Left lung (tissue), 10 donors: ENCODE data around the gene THBD. TPM values are rescaled to one million over a fixed set of nuclear protein-coding genes. Genes with fewer than 3 reads are reported as not detected.
A peak's percentile ranks its signal among the peaks of the same experiment; 100 is the strongest.

Experiments used
- ATAC-seq: fragments of 200-7000 bp; cut with Tn5 transposase; one replicate; pipeline ENCODE4 v1.9.1; 2020; ENCODE audit warnings: moderate library complexity
- DNase-seq, 4 donors: peaks; one replicate each; pipeline ENCODE4 v3.0.0-alpha.2; 2013 to 2020
- H3K27ac ChIP-seq, 2 donors: fragments of 200-600 bp; sonication (generic) in 1 of 2; one replicate each; pipeline versions ENCODE4 v1.5.0 to v1.8.0; 2020 to 2021
- H3K27me3 ChIP-seq, 2 donors: fragments of 200-600 bp; sonication (generic) in 1 of 2; one replicate each; pipeline versions ENCODE4 v1.5.0 to v1.8.0; 2020 to 2021
- H3K36me3 ChIP-seq, 2 donors: fragments of 200-600 bp; sonication (generic) in 1 of 2; one replicate each; pipeline versions ENCODE4 v1.5.0 to v1.8.0; 2020 to 2021
- H3K4me1 ChIP-seq, 2 donors: fragments of 200-600 bp; one replicate each; pipeline ENCODE4 v1.8.0; 2021
- H3K4me3 ChIP-seq, 2 donors: fragments of 200-600 bp; sonication (generic) in 1 of 2; one replicate each; pipeline versions ENCODE4 v1.5.0 to v1.8.0; 2020 to 2021; ENCODE audit warnings: mild to moderate bottlenecking in 1 of 2
- H3K9me3 ChIP-seq, 2 donors: fragments of 200-600 bp; sonication (generic) in 1 of 2; one replicate each; pipeline versions ENCODE4 v1.5.0 to v1.8.0; 2020 to 2021
- CTCF ChIP-seq, 2 donors: fragments of 200-600 bp; sonication (generic) in 1 of 2; IDR thresholded peaks; one replicate each; pipeline versions ENCODE4 v1.5.0 to v1.8.0; 2021; ENCODE audit warnings: antibody characterized with exemption in 2 of 2
- intact Hi-C, 2 donors: fragments of 100-400 bp; cut with DNase I; formaldehyde crosslinking; loops; one replicate each; pipeline versions ENCODE4 v1.11.2 to v1.14.2; 2022
- polyA plus RNA-seq, 6 donors: library from polyadenylated mRNA; unstranded; fragments of 120-200 nt; gene quantifications; one replicate each; pipeline ENCODE4 v1.2.1, GENCODE V29; 2013; ENCODE audit not compliant: insufficient read length in 6 of 6
- total RNA-seq, 2 donors: library from RNA; stranded (reverse); fragmentation: NEBNext Ultra II Directional; extraction: Animal tissue kit (Norgen Biotek cat#: 25700); gene quantifications; one replicate each; pipeline ENCODE4 v1.2.1, GENCODE V29; 2021
- donor health status: DM: no; HTN: yes; CAD: no.
- donor health status: DM: no; HTN: no; CAD: no.

Gene THBD
- total and polyA plus RNA-seq, 8 donors: 27.3 to 77.4 (median 47.2) TPM

GRCh38 chr20:23039136-23039875 lies 10.2 kb downstream of the THBD start:
- intact Hi-C loops: no loop called here
- TF ChIP-seq CTCF (IDR thresholded peaks at IDR 0.05): no peak
- no peak for ATAC-seq

DNA sequence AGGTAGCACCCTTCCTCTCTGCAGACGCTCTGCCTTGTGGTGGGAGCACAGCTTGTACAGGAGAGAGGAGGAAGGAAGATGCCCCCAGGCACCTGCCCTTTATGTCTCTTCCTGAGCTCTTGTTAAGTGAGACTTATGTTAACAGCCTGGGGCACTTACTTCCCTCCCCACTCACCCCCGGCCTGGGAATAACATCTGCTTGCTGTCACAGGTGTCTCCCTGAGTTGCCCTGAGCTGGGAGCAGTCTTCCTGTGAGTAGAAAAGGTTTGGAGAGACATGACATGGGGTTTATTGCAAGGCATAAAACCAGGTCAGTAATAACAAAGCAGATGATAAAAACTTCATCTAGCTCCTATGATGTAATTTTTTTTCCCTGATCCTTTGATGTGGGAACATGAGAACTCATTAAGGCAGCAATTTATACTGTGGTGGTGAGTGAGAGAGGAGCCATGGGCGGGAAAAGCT lies 12.4 kb downstream of the THBD start:
- Histone ChIP-seq H3K9me3 (no peaks in the 10 kb centered on the region), H3K4me3 (no peak overlapping the region), H3K4me1 (peaks cover 0 to 14% of the 10 kb centered on the region in 2 donors), H3K36me3 (no peaks in the 10 kb centered on the region), H3K27me3 (peaks cover 18 to 56% of the 10 kb centered on the region in 2 donors), H3K27ac (no peak overlapping the region)
- ATAC-seq (no peak), DNase-seq (no peak)
- intact Hi-C loops: no loop called here
- TF ChIP-seq CTCF (IDR thresholded peaks at IDR 0.05): no peak

More at GRCh38 chr20:23039136-23039875, 10.2 kb downstream of the THBD start:
- Histone ChIP-seq H3K9me3 (no peaks in the 10 kb centered on the region), H3K4me1 (peaks cover 0 to 12% of the 10 kb centered on the region in 2 donors), H3K27me3 (peaks cover 18 to 64% of the 10 kb centered on the region in 2 donors), H3K27ac (no peak overlapping the region), H3K4me3 (no peak overlapping the region), H3K36me3 (no peaks in the 10 kb centered on the region)
- no peak for DNase-seq

DNA sequence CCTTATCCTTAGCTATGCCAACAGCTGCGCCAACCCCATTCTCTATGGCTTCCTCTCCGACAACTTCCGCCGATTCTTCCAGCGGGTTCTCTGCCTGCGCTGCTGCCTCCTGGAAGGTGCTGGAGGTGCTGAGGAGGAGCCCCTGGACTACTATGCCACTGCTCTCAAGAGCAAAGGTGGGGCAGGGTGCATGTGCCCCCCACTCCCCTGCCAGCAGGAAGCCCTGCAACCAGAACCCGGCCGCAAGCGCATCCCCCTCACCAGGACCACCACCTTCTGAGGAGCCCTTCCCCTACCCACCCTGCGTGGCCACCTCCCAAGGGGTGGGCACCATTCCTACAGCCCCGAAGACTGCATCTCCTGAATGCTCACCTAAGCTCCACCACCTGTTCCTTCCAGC lies 13.1 kb downstream of the THBD start:
- Histone ChIP-seq H3K4me1 (peaks cover 0 to 12% of the 10 kb centered on the region in 2 donors), H3K9me3 (no peaks in the 10 kb centered on the region), H3K27me3 (peaks cover 18 to 56% of the 10 kb centered on the region in 2 donors), H3K4me3 (no peak overlapping the region), H3K27ac (no peak overlapping the region), H3K36me3 (no peaks in the 10 kb centered on the region)
- ATAC-seq (no peak), DNase-seq (no peak)
- no peak for TF ChIP-seq CTCF (IDR thresholded peaks at IDR 0.05)
- intact Hi-C loops: no loop called here

GRCh38 chr20:23035731-23036130 lies 13.7 kb downstream of the THBD start:
- DNase-seq (no peak), ATAC-seq (no peak)
- Histone ChIP-seq H3K36me3 (no peaks in the 10 kb centered on the region), H3K4me3 (no peak overlapping the region), H3K27me3 (peaks cover 18 to 55% of the 10 kb centered on the region in 2 donors), H3K9me3 (no peaks in the 10 kb centered on the region), H3K27ac (no peak overlapping the region), H3K4me1 (peaks cover 0 to 12% of the 10 kb centered on the region in 2 donors)
- no peak for TF ChIP-seq CTCF (IDR thresholded peaks at IDR 0.05)
- intact Hi-C loops: no loop called here

DNA sequence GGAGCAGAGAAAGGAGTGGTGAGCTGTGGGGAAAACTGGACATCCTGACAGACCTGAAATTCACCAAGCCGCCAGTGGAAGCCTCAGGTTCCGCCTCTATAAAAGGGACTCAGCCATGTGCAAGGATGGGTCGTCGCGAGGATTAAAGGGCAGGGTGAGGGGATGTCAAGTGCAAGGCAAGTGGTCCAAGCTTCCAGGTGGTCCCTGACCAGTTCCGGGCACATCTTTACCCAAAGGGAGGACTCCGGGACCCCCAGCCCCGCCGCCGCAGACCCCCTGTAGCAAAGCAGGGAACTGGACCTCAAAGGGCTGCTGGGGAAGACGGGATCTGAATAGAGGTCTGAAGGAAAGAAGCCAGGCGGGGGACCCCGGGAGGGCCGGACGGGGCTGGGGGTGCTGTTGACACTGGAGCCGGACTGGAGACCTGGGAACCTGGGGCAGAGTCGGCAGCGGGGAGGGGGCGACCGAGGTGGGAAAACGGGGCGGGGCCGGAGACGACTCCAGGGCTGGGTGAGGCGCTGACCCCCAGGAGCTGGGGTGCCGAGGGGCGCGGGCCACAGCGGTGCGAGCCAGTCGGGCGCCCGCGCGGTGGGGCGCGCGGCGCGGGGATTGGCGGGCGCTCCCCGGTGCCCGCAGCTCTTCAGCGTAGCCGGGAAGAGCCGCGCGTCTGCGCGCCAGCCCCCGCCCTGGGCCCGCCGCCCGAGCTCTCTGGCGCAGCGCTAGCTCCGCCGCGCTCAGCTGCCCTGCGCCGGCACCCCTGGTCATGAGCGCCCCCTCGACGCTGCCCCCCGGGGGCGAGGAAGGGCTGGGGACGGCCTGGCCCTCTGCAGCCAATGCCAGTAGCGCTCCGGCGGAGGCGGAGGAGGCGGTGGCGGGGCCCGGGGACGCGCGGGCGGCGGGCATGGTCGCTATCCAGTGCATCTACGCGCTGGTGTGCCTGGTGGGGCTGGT lies 14.5 kb downstream of the THBD start, which contains the start of gene SSTR4:
TSS of gene SSTR4 (plus strand) at position 592 of the 951 bp plus-strand sequence. CDS start at position 764, 172 bp downstream.
- intact Hi-C loops: no loop called here
- DNase-seq: no peak

More for the DNA sequence above, 14.5 kb downstream of the THBD start, which contains the start of gene SSTR4:
- TF ChIP-seq CTCF (IDR thresholded peaks at IDR 0.05): no peak
- H3K27ac ChIP-seq: no peak within 1 kb of the TSS
- no peak within 1 kb of the TSS for H3K4me3 ChIP-seq
- peaks cover 18 to 48% of the 10 kb centered on the region in 2 donors for H3K27me3 ChIP-seq
- peak; percentile 35 for ATAC-seq
- peaks cover 0 to 12% of the 10 kb centered on the region in 2 donors for H3K4me1 ChIP-seq
- H3K9me3 ChIP-seq: no peaks in the 10 kb centered on the region
- H3K36me3 ChIP-seq: no peaks in the 10 kb centered on the region
